Ishikawa (cell line): Measurements from ENCODE around the gene ZNF486.

Source experiments
- CEBPB ChIP-seq: IDR thresholded peaks from 2 replicates; pipeline ENCODE4 v1.6.1; 2012
- CREB1 ChIP-seq: IDR thresholded peaks from 2 replicates; pipeline ENCODE4 v1.6.1; 2012; ENCODE audit warnings: low read depth
- EP300 ChIP-seq: IDR thresholded peaks from 2 replicates; pipeline ENCODE4 v1.6.1; 2012; ENCODE audit warnings: borderline replicate concordance
- FOXM1 ChIP-seq: IDR thresholded peaks from 2 replicates; pipeline ENCODE4 v1.6.1; 2012; ENCODE audit warnings: low read depth, borderline replicate concordance
- MAX ChIP-seq: IDR thresholded peaks from 2 replicates; pipeline ENCODE4 v1.6.1; 2012
- NFIC ChIP-seq: IDR thresholded peaks from 2 replicates; pipeline ENCODE4 v1.6.1; 2012
- RAD21 ChIP-seq: IDR thresholded peaks from 2 replicates; pipeline ENCODE4 v1.6.1; 2012; ENCODE audit warnings: low read depth
- TAF1 ChIP-seq: IDR thresholded peaks from 2 replicates; pipeline ENCODE4 v1.6.1; 2012; ENCODE audit warnings: low read depth, mild to moderate bottlenecking
- TCF12 ChIP-seq: IDR thresholded peaks from 2 replicates; pipeline ENCODE4 v1.6.1; 2012; ENCODE audit warnings: low read depth
- TEAD4 ChIP-seq: IDR thresholded peaks from 2 replicates; pipeline ENCODE4 v1.6.1; 2012
- USF1 ChIP-seq: IDR thresholded peaks from 2 replicates; pipeline ENCODE4 v1.6.1; 2012
- YY1 ChIP-seq: IDR thresholded peaks from 2 replicates; pipeline ENCODE4 v1.6.1; 2012; ENCODE audit warnings: low read depth
- TF ChIP-seq, protein P1 (sequence below): IDR thresholded peaks from 2 replicates; pipeline ENCODE4 v1.6.1; 2012; ENCODE audit warnings: low read depth, mild to moderate bottlenecking

DNA sequence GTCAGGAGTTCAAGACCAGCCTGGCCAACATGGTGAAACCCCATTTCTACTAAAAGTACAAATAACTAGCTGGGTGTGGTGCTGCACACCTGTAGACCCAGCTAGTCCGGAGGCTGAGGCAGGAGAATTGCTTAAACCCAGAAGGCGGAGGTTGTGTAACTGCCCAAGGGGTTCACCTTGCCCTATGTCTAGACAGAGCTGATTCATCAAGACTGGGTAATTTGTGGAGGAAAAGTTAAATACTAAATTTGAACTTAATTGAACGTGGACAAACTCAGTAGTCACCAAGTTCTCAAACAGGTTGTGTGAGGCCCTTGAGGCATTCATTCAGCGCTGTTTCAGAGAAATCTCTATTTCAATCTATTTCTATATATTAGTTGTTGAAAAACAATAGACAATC, 13.7 kb upstream of the ZNF486 start:
- TF ChIP-seq EP300 (no peak), CEBPB (no peak), RAD21 (no peak), YY1 (no peak), TCF12 (no peak), MAX (no peak), TAF1 (no peak), CREB1 (no peak), FOXM1 (no peak), USF1 (no peak), TEAD4 (no peak), NFIC (no peak)
- TF ChIP-seq, protein P1, sequence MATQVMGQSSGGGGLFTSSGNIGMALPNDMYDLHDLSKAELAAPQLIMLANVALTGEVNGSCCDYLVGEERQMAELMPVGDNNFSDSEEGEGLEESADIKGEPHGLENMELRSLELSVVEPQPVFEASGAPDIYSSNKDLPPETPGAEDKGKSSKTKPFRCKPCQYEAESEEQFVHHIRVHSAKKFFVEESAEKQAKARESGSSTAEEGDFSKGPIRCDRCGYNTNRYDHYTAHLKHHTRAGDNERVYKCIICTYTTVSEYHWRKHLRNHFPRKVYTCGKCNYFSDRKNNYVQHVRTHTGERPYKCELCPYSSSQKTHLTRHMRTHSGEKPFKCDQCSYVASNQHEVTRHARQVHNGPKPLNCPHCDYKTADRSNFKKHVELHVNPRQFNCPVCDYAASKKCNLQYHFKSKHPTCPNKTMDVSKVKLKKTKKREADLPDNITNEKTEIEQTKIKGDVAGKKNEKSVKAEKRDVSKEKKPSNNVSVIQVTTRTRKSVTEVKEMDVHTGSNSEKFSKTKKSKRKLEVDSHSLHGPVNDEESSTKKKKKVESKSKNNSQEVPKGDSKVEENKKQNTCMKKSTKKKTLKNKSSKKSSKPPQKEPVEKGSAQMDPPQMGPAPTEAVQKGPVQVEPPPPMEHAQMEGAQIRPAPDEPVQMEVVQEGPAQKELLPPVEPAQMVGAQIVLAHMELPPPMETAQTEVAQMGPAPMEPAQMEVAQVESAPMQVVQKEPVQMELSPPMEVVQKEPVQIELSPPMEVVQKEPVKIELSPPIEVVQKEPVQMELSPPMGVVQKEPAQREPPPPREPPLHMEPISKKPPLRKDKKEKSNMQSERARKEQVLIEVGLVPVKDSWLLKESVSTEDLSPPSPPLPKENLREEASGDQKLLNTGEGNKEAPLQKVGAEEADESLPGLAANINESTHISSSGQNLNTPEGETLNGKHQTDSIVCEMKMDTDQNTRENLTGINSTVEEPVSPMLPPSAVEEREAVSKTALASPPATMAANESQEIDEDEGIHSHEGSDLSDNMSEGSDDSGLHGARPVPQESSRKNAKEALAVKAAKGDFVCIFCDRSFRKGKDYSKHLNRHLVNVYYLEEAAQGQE: no peak
